ENCODE results near the gene PRMT1. TPM values are rescaled to one million over a fixed set of nuclear protein-coding genes. Genes with fewer than 3 reads are reported as not detected.

Gene PRMT1
- total RNA-seq, 3 donors from 2014 or later (not counting 1 experiment from before 2014, with no cell fraction given): 77.0 to 92.5 (median 78.2) TPM

DNA sequence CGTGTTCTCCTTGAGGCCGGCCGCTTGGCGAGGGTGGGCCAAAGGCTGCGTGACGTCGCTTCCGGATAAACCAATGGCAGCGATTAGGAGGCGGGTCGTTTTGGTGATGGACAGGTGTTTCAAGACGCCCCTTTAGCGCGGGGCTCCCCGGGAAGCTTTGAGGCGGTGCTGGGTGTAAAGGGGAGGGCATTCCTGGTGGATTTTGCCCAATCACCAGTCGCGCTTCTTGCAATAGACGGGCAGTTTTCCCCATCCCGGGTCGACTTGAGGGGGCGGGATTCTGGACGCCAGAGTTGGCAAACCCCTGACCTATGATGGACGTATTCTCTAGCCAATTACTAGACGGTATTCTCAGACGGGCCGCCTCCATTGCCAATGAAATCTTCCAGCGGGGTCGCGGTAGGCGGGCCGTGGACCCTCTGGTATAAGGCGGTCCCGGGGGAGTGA lies 264 bp upstream of the PRMT1 start:
- Histone ChIP-seq H3K4me1 (ENCODE audit: control insufficient read depth, insufficient read depth, low read length) (peaks cover 46% of the 10 kb centered on the region), H3K4me3 (ENCODE audit: low read length) (peak overlapping the region; percentile 87), H3K27me3 (ENCODE audit: control insufficient read depth, insufficient read depth, low read length) (no peaks in the 10 kb centered on the region), H3K27ac (ENCODE audit: low read length) (peak overlapping the region; percentile 93), H3K9me3 (ENCODE audit: control insufficient read depth, insufficient read depth, low read length) (no peaks in the 10 kb centered on the region), H3K36me3 (ENCODE audit: control insufficient read depth, insufficient read depth, low read length) (peaks cover 7% of the 10 kb centered on the region)
- no peaks in the 10 kb centered on the region for H3K36me3 Mint-ChIP-seq
- peak overlapping the region; percentile 99 for H3K4me3 Mint-ChIP-seq
- WGBS (ENCODE audit: insufficient coverage): under 1% methylated on average over 34 of the region's 34 CpGs
- intact Hi-C loops (cut with micrococcal nuclease): loop anchor here (1.0 to 5.0 kb wide), 4 partner anchors 12 to 190 kb away; partner anchors contain the start of genes BCL2L12, IRF3, PNKP and RPS11
- DNase-seq: peak; percentile 97 to 100
- no peaks in the 10 kb centered on the region for H3K27me3 Mint-ChIP-seq (ENCODE audit: low read depth in 2 of 2)
- peak overlapping the region; percentile 98 to 99 for H3K27ac Mint-ChIP-seq
- peaks cover 30 to 55% of the 10 kb centered on the region in 2 donors for H3K4me1 Mint-ChIP-seq
- no peaks in the 10 kb centered on the region for H3K9me3 Mint-ChIP-seq
- TF ChIP-seq, protein P1, sequence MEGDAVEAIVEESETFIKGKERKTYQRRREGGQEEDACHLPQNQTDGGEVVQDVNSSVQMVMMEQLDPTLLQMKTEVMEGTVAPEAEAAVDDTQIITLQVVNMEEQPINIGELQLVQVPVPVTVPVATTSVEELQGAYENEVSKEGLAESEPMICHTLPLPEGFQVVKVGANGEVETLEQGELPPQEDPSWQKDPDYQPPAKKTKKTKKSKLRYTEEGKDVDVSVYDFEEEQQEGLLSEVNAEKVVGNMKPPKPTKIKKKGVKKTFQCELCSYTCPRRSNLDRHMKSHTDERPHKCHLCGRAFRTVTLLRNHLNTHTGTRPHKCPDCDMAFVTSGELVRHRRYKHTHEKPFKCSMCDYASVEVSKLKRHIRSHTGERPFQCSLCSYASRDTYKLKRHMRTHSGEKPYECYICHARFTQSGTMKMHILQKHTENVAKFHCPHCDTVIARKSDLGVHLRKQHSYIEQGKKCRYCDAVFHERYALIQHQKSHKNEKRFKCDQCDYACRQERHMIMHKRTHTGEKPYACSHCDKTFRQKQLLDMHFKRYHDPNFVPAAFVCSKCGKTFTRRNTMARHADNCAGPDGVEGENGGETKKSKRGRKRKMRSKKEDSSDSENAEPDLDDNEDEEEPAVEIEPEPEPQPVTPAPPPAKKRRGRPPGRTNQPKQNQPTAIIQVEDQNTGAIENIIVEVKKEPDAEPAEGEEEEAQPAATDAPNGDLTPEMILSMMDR (IDR thresholded peaks at IDR 0.05): no peak
- peak; percentile 72 to 88 (median 76) for ATAC-seq

DNA sequence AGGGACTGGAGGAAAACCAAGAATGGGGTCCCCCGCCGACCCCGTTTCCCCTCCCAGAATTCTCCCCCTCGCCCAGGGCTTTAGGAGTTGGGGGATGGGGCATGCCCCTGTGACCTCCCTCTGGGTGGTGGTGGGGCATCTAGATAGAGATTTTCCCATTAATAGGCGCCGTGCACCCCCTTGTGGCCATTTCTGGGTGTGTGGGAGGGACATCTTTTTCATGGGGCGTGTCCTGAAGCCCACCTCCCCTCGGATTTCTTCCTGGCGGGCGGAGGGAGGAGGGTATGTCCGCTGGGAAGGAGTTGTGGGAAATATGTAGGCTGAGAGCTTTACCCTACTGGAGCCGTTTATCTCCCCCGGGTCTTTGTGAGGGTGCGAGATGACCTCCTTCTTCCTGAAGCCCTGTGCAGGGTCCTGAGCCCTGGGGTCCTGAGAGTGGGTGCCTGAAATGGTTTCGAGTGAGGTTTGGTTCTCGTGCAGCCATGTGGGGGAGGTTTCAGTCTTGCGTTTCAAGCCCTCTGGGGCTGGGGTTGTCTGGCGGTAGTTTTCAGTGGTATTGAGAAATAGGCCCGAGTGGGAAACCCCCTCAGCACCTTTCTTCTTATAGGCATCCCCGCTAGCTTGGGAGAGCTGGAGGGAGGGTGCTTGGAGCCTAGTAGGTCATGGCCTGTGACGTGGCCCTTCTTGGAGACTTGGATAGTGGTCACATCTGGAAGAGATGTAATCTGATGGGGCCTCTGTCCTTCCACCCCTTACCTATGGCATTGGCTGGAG lies 1.0 kb downstream of the PRMT1 start:
- DNase-seq: peak; percentile 72 to 92
- Mint-ChIP-seq H3K9me3 (no peaks in the 10 kb centered on the region), H3K27me3 (ENCODE audit: low read depth in 2 of 2) (no peaks in the 10 kb centered on the region), H3K4me1 (peaks cover 25 to 47% of the 10 kb centered on the region in 2 donors), H3K4me3 (peak overlapping the region; percentile 86), H3K36me3 (no peaks in the 10 kb centered on the region), H3K27ac (peak overlapping the region; percentile 98 to 99)
- no peaks in the 10 kb centered on the region for H3K9me3 ChIP-seq (ENCODE audit: control insufficient read depth, insufficient read depth, low read length)
- 6% methylated on average over 15 of the region's 21 CpGs for WGBS (ENCODE audit: insufficient coverage)
- peak; percentile 14 to 17 (median 16) for ATAC-seq
- peaks cover 39% of the 10 kb centered on the region for H3K4me1 ChIP-seq (ENCODE audit: control insufficient read depth, insufficient read depth, low read length)
- peak overlapping the region; percentile 93 for H3K27ac ChIP-seq (ENCODE audit: low read length)
- peaks cover 15% of the 10 kb centered on the region for H3K36me3 ChIP-seq (ENCODE audit: control insufficient read depth, insufficient read depth, low read length)
- H3K4me3 ChIP-seq (ENCODE audit: low read length): peak overlapping the region; percentile 87
- H3K27me3 ChIP-seq (ENCODE audit: control insufficient read depth, insufficient read depth, low read length): no peaks in the 10 kb centered on the region
- TF ChIP-seq, protein P1 (IDR thresholded peaks at IDR 0.05): peak; percentile 63
- intact Hi-C loops (cut with micrococcal nuclease): loop anchor here (1.0 to 5.0 kb wide), 5 partner anchors 38 to 285 kb away; partner anchors contain the start of genes PNKP, PRR12, RPS11 and RRAS

DNA sequence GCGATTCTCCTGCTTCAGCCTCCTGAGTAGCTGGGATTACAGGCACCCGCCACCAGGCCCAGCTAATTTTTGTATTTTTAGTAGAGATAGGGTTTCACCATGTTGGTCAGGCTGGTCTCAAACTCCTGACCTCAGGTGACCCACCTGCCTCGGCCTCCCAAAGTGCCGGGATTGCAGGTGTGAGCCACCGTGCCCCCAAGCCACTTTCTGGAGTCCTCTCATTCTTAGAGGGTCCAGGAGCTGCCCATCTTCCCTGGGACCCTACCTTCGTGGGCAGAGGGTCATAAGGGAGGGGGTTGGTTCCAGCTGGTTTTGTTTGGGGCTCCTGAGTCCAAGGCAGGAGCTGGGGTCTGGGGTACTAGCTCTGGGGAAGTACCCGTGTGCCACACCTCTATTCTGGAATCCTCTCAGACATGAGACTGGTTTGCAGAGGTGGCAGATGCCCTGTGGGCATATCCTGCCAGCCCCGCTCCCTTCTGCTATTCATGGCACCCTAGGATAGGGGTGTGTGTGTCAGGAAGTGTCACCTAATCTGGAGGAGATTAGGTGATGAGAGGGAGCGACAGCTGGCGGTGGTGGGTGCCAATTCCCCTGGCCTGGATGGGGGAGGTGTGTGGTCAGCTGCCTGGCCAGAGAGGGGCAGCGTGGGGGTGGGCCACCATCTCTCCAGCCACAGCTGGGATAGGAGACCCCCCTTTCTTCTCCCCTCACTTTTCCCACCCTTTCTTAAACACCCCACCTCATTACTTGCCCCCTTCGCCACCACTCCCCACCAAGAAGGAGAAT lies 2.1 kb downstream of the PRMT1 start:
- Mint-ChIP-seq H3K27me3 (ENCODE audit: low read depth in 2 of 2) (no peaks in the 10 kb centered on the region), H3K4me3 (no peak overlapping the region), H3K36me3 (no peaks in the 10 kb centered on the region), H3K9me3 (no peaks in the 10 kb centered on the region), H3K4me1 (peaks cover 25 to 43% of the 10 kb centered on the region in 2 donors), H3K27ac (peak overlapping the region; percentile 98 to 99)
- Histone ChIP-seq H3K36me3 (ENCODE audit: control insufficient read depth, insufficient read depth, low read length) (peaks cover 21% of the 10 kb centered on the region), H3K27me3 (ENCODE audit: control insufficient read depth, insufficient read depth, low read length) (no peaks in the 10 kb centered on the region), H3K9me3 (ENCODE audit: control insufficient read depth, insufficient read depth, low read length) (no peaks in the 10 kb centered on the region), H3K4me1 (ENCODE audit: control insufficient read depth, insufficient read depth, low read length) (peaks cover 39% of the 10 kb centered on the region), H3K4me3 (ENCODE audit: low read length) (no peak overlapping the region), H3K27ac (ENCODE audit: low read length) (no peak overlapping the region)
- TF ChIP-seq, protein P1 (IDR thresholded peaks at IDR 0.05): no peak
- ATAC-seq (no peak), DNase-seq (peak in 1 of 2 donors; percentile 42)
- intact Hi-C loops (cut with micrococcal nuclease): loop anchor here (2.0 to 5.0 kb wide), 3 partner anchors 88 to 286 kb away; partner anchors contain the start of genes PNKP and PRR12
- WGBS (ENCODE audit: insufficient coverage): 73% methylated on average over 11 of the region's 12 CpGs
